Breast epithelium (tissue), 4 donors: ENCODE results near the gene COL26A1. TPM values are rescaled to one million over a fixed set of nuclear protein-coding genes. Genes with fewer than 3 reads are reported as not detected.

Experiments
- DNase-seq, 2 donors: peaks; one replicate each; pipeline ENCODE4 v3.0.0-alpha.2; 2019; ENCODE audit warnings: low spot score in 2 of 2
- H3K27ac ChIP-seq, 2 donors: fragments of 200-600 bp; sonication (generic) in 1 of 2; one replicate each; pipeline ENCODE4 v1.5.1; 2016 to 2019; ENCODE audit warnings: mild to moderate bottlenecking in 1 of 2
- H3K27me3 ChIP-seq, 2 donors: fragments of 200-600 bp; sonication (generic) in 1 of 2; one replicate each; pipeline versions ENCODE4 v1.5.1 to v1.6.0; 2017 to 2019; ENCODE audit warnings: control low read depth in 1 of 2, mild to moderate bottlenecking in 1 of 2
- H3K36me3 ChIP-seq: fragments of 200-600 bp; one replicate; pipeline ENCODE4 v1.5.1; 2019
- H3K4me1 ChIP-seq, 2 donors: fragments of 200-600 bp; sonication (generic); one replicate each; pipeline ENCODE4 v1.5.1; 2016 to 2019; ENCODE audit warnings: control low read depth in 1 of 2
- H3K4me3 ChIP-seq, 3 donors: fragments of 200-600 bp; sonication (generic); 1 replicate in 2 of 3; 2 replicates in 1 of 3; pipeline ENCODE4 v1.5.1; 2016 to 2019; ENCODE audit warnings: mild to moderate bottlenecking in 3 of 3, moderate library complexity in 2 of 3
- H3K9me3 ChIP-seq, 2 donors: fragments of 200-600 bp; sonication (generic) in 1 of 2; one replicate each; pipeline ENCODE4 v1.5.1; 2016 to 2019; ENCODE audit warnings: control low read depth in 1 of 2
- CTCF ChIP-seq, 3 donors: fragments of 450-650 bp; IDR thresholded peaks; one replicate each; pipeline ENCODE4 v1.5.1; 2016 to 2017; ENCODE audit warnings: antibody characterized with exemption in 3 of 3, mild to moderate bottlenecking in 3 of 3, moderate library complexity in 3 of 3
- POLR2A ChIP-seq: fragments of 450-650 bp; IDR thresholded peaks from one replicate; pipeline ENCODE4 v1.6.1; 2016; ENCODE audit warnings: antibody characterized with exemption, mild to moderate bottlenecking, moderate library complexity
- POLR2AphosphoS5 ChIP-seq, 3 donors: sonication (generic); formaldehyde crosslinking; IDR thresholded peaks; one replicate each; pipeline ENCODE4 v1.6.1; 2017; ENCODE audit warnings: antibody characterized with exemption in 3 of 3
- intact Hi-C: fragments of 100-400 bp; cut with DNase I; formaldehyde crosslinking; loops from one replicate; pipeline ENCODE4 v1.15.1; 2023; ENCODE audit warnings: low total_unique reads
- total RNA-seq, 3 donors: library from RNA; depleted of rRNA; stranded (reverse); fragments of >200 nt; gene quantifications; one replicate each; pipeline ENCODE4 v1.1.0, GENCODE V29; 2016

Gene COL26A1
- total RNA-seq, 3 donors from 2014 or later: not detected

- DNase-seq: no peak
- Histone ChIP-seq H3K36me3 (no peaks in the 10 kb centered on the region), H3K4me1 (no peaks in the 10 kb centered on the region), H3K27ac (no peak overlapping the region), H3K9me3 (no peaks in the 10 kb centered on the region), H3K27me3 (peaks cover 0 to 29% of the 10 kb centered on the region in 2 donors), H3K4me3 (no peak overlapping the region)
- intact Hi-C loops: loop anchor here (2.0 kb wide), 1 partner anchor 71 kb away; no protein-coding TSS in a partner anchor
- TF ChIP-seq CTCF (IDR thresholded peaks at IDR 0.05) (no peak), POLR2A (no peak), POLR2AphosphoS5 (IDR thresholded peaks at IDR 0.05) (no peak)
These were observed 233.3 kb downstream of the COL26A1 start for GRCh38 chr7:101595766-101596537.

DNA sequence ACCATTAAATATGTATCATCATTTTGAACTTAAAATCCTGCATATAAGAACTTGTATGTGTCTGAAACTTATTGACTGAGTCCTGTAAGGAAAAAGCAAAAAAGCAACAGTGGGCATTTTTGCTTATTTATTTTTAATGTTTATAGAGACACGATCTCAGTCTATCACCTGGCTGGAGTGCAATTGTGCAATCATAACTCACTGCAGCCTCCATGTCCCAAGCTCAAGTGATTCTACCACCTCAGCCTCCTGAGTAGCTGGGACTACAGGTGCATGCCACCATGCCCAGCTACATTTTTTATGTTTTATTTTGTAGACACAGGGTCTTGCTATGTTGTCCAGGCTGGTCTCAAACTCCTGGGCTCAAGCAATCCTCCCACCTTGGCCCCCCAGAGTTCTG lies 234.2 kb downstream of the COL26A1 start:
- H3K4me1 ChIP-seq: no peaks in the 10 kb centered on the region
- H3K27me3 ChIP-seq: peaks cover 0 to 31% of the 10 kb centered on the region in 2 donors
- no peaks in the 10 kb centered on the region for H3K36me3 ChIP-seq
- no peak for DNase-seq
- no peak overlapping the region for H3K4me3 ChIP-seq
- intact Hi-C loops: loop anchor here (2.0 kb wide), 1 partner anchor 70 kb away; no protein-coding TSS in a partner anchor
- TF ChIP-seq POLR2A: no peak
- TF ChIP-seq CTCF (IDR thresholded peaks at IDR 0.05): no peak
- no peak for TF ChIP-seq POLR2AphosphoS5 (IDR thresholded peaks at IDR 0.05)
- no peak overlapping the region for H3K27ac ChIP-seq
- H3K9me3 ChIP-seq: no peaks in the 10 kb centered on the region

DNA sequence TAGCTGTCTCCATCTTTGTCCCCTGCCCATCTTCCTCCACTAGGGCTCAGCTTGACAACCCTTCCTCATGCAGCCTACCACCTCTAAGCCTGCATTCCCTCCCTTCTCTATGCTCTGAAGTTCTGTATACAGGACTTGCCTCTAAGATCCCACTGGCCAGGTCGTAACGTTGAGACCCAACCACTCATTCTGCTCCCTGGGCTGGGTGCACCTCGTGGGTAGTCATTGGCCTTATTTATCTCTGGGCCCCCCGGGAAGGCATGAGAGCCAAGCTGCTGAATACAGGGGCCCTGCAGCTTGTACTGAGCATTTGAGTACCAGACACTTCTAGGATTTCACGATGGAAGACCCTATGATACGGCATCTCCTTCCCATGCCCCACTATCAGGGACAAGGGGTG lies 235.3 kb downstream of the COL26A1 start:
- intact Hi-C loops: loop anchor here (2.0 kb wide), 1 partner anchor 69 kb away; no protein-coding TSS in a partner anchor
- Histone ChIP-seq H3K27me3 (peaks cover 0 to 41% of the 10 kb centered on the region in 2 donors), H3K27ac (no peak overlapping the region), H3K9me3 (no peaks in the 10 kb centered on the region), H3K4me1 (no peaks in the 10 kb centered on the region), H3K36me3 (no peaks in the 10 kb centered on the region), H3K4me3 (no peak overlapping the region)
- no peak for TF ChIP-seq CTCF (IDR thresholded peaks at IDR 0.05)
- TF ChIP-seq POLR2AphosphoS5 (IDR thresholded peaks at IDR 0.05): no peak
- no peak for TF ChIP-seq POLR2A
- no peak for DNase-seq

DNA sequence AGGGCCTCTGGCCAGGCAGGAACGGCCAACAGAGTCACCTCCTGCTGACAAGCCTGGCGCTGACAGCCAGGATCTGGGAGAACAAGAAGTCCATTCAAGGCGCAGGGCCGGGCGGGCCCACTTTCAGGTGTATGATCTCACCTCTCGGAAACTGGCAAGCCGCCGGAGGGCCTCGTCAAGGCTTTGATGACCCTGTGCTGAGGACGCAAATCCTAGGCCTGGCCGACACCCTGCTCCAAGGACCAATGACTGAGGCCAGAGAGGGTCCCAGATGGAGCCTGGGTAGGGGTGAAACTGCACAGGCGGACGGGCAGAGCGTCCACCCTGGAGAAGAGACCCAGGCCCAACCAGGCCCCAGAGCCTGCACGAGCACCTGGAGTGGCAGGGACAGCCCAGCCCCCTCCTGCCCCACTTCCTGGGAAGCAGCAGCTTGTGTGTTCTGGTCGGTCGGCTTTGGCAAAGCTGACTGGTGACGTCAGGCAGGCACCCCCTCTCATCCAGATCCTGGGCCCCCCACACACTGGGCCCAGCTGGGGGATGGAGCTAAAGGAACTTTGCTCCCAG lies 235.8 kb downstream of the COL26A1 start:
- peak in 1 of 2 donors; percentile 67 for DNase-seq
- intact Hi-C loops: no loop called here
- Histone ChIP-seq H3K4me1 (no peaks in the 10 kb centered on the region), H3K9me3 (no peaks in the 10 kb centered on the region), H3K27me3 (peaks cover 0 to 42% of the 10 kb centered on the region in 2 donors), H3K4me3 (no peak overlapping the region), H3K27ac (no peak overlapping the region), H3K36me3 (no peaks in the 10 kb centered on the region)
- TF ChIP-seq POLR2AphosphoS5 (IDR thresholded peaks at IDR 0.05) (no peak), POLR2A (no peak), CTCF (IDR thresholded peaks at IDR 0.05) (no peak)
